ENCODE results near the gene PTOV1.

PTOV1 gene

GRCh38 chr19:49829721-49830120 lies 21.2 kb upstream of the PTOV1 start:
- no peak overlapping the region for H3K27ac ChIP-seq
- no peak for TF ChIP-seq CTCF (IDR thresholded peaks at IDR 0.05)
- TF ChIP-seq ZFX (IDR thresholded peaks at IDR 0.05; ENCODE audit: borderline replicate concordance), result no peak

GRCh38 chr19:49830766-49831165 lies 20.2 kb upstream of the PTOV1 start:
- H3K27ac ChIP-seq, result no peak overlapping the region
- TF ChIP-seq CTCF (IDR thresholded peaks at IDR 0.05) (no peak), ZFX (IDR thresholded peaks at IDR 0.05; ENCODE audit: borderline replicate concordance) (no peak)

GRCh38 chr19:49831592-49831991 lies 19.4 kb upstream of the PTOV1 start:
- H3K27ac ChIP-seq, result no peak overlapping the region
- no peak for TF ChIP-seq ZFX (IDR thresholded peaks at IDR 0.05; ENCODE audit: borderline replicate concordance)
- no peak for TF ChIP-seq CTCF (IDR thresholded peaks at IDR 0.05)

- TF ChIP-seq ZFX (IDR thresholded peaks at IDR 0.05; ENCODE audit: borderline replicate concordance) (no peak), CTCF (IDR thresholded peaks at IDR 0.05) (no peak)
- H3K27ac ChIP-seq, result no peak overlapping the region
Observed at GRCh38 chr19:49832556-49832955, 18.4 kb upstream of the PTOV1 start.

- TF ChIP-seq ZFX (IDR thresholded peaks at IDR 0.05; ENCODE audit: borderline replicate concordance) (no peak), CTCF (IDR thresholded peaks at IDR 0.05) (no peak)
- no peak overlapping the region for H3K27ac ChIP-seq
Observed at GRCh38 chr19:49833599-49833998, 17.4 kb upstream of the PTOV1 start.

- no peak overlapping the region for H3K27ac ChIP-seq
- TF ChIP-seq ZFX (IDR thresholded peaks at IDR 0.05; ENCODE audit: borderline replicate concordance), result no peak
- no peak for TF ChIP-seq CTCF (IDR thresholded peaks at IDR 0.05)
Observed at GRCh38 chr19:49835562-49835961, 15.4 kb upstream of the PTOV1 start.

GRCh38 chr19:49836176-49837008 lies 14.6 kb upstream of the PTOV1 start:
- no peak overlapping the region for H3K27ac ChIP-seq
- no peak for TF ChIP-seq CTCF (IDR thresholded peaks at IDR 0.05)
- TF ChIP-seq ZFX (IDR thresholded peaks at IDR 0.05; ENCODE audit: borderline replicate concordance), result no peak

Data from 22Rv1 (cell line).